Neuron (in vitro differentiated cells): Measurements from ENCODE around the gene RSBN1L.

ENCODE experiments used
- H2AFZ ChIP-seq: one replicate; pipeline ENCODE4 v1.6.1; 2013; ENCODE audit warnings: low read depth, mild to moderate bottlenecking, inconsistent platforms, low read length, moderate library complexity
- H3K27me3 ChIP-seq: one replicate; pipeline ENCODE4 v1.6.1; 2013; ENCODE audit warnings: low read length; ENCODE audit not compliant: insufficient read depth
- H3K36me3 ChIP-seq: one replicate; pipeline ENCODE4 v1.6.1; 2013; ENCODE audit warnings: low read length; ENCODE audit not compliant: insufficient read depth
- H3K4me1 ChIP-seq: one replicate; pipeline ENCODE4 v1.6.1; 2013; ENCODE audit warnings: low read length; ENCODE audit not compliant: insufficient read depth
- H3K4me3 ChIP-seq: 2 replicates; pipeline ENCODE4 v1.5.1; 2013; ENCODE audit warnings: mild to moderate bottlenecking, low read length, moderate library complexity
- H3K9me3 ChIP-seq: one replicate; pipeline ENCODE4 v1.6.1; 2013; ENCODE audit warnings: low read length

RSBN1L gene

GRCh38 chr7:77664715-77665114, 31.5 kb upstream of the RSBN1L start:
- H3K4me3 ChIP-seq = no peak overlapping the region
- H3K36me3 ChIP-seq = peaks cover 3% of the 10 kb centered on the region

GRCh38 chr7:77665161-77665560, 31.1 kb upstream of the RSBN1L start:
- H3K4me3 ChIP-seq = no peak overlapping the region
- no peaks in the 10 kb centered on the region for H3K27me3 ChIP-seq
- H3K4me1 ChIP-seq = no peaks in the 10 kb centered on the region
- H2AFZ ChIP-seq = no peak overlapping the region
- H3K36me3 ChIP-seq = peaks cover 3% of the 10 kb centered on the region
- no peaks in the 10 kb centered on the region for H3K9me3 ChIP-seq

More at GRCh38 chr7:77664715-77665114, 31.5 kb upstream of the RSBN1L start:
- H3K4me1 ChIP-seq = no peaks in the 10 kb centered on the region
- no peak overlapping the region for H2AFZ ChIP-seq
- no peaks in the 10 kb centered on the region for H3K9me3 ChIP-seq
- no peaks in the 10 kb centered on the region for H3K27me3 ChIP-seq

GRCh38 chr7:77667459-77668086, 28.7 kb upstream of the RSBN1L start:
- no peaks in the 10 kb centered on the region for H3K4me1 ChIP-seq
- no peak overlapping the region for H2AFZ ChIP-seq
- H3K36me3 ChIP-seq = peaks cover 4% of the 10 kb centered on the region
- no peak overlapping the region for H3K4me3 ChIP-seq
- no peaks in the 10 kb centered on the region for H3K9me3 ChIP-seq
- no peaks in the 10 kb centered on the region for H3K27me3 ChIP-seq

- Histone ChIP-seq H3K27me3 (no peaks in the 10 kb centered on the region), H3K36me3 (peaks cover 2% of the 10 kb centered on the region), H3K9me3 (no peaks in the 10 kb centered on the region), H2AFZ (no peak overlapping the region), H3K4me1 (no peaks in the 10 kb centered on the region), H3K4me3 (no peak overlapping the region)
Observed at GRCh38 chr7:77674878-77675277, 21.4 kb upstream of the RSBN1L start.

- Histone ChIP-seq H3K4me3 (no peak overlapping the region), H3K9me3 (no peaks in the 10 kb centered on the region), H3K27me3 (no peaks in the 10 kb centered on the region), H3K4me1 (peaks cover 3% of the 10 kb centered on the region), H2AFZ (no peak overlapping the region), H3K36me3 (peaks cover 11% of the 10 kb centered on the region)
Observed at GRCh38 chr7:77679608-77680007, 16.7 kb upstream of the RSBN1L start.

- Histone ChIP-seq H3K27me3 (no peaks in the 10 kb centered on the region), H3K36me3 (peaks cover 12% of the 10 kb centered on the region), H3K9me3 (no peaks in the 10 kb centered on the region), H2AFZ (no peak overlapping the region), H3K4me1 (peaks cover 3% of the 10 kb centered on the region), H3K4me3 (no peak overlapping the region)
Observed at GRCh38 chr7:77680266-77680665, 16.0 kb upstream of the RSBN1L start.

- Histone ChIP-seq H3K9me3 (no peaks in the 10 kb centered on the region), H3K4me3 (no peak overlapping the region), H3K4me1 (peaks cover 3% of the 10 kb centered on the region), H3K36me3 (peaks cover 14% of the 10 kb centered on the region), H3K27me3 (no peaks in the 10 kb centered on the region), H2AFZ (no peak overlapping the region)
Observed at GRCh38 chr7:77684030-77684429, 12.2 kb upstream of the RSBN1L start.

GRCh38 chr7:77685233-77685632, 11.0 kb upstream of the RSBN1L start:
- Histone ChIP-seq H2AFZ (no peak overlapping the region), H3K9me3 (no peaks in the 10 kb centered on the region), H3K36me3 (peaks cover 15% of the 10 kb centered on the region), H3K4me1 (peaks cover 3% of the 10 kb centered on the region), H3K4me3 (no peak overlapping the region), H3K27me3 (no peaks in the 10 kb centered on the region)

- Histone ChIP-seq H3K4me1 (peaks cover 3% of the 10 kb centered on the region), H3K4me3 (no peak overlapping the region), H3K27me3 (no peaks in the 10 kb centered on the region), H2AFZ (no peak overlapping the region), H3K36me3 (peaks cover 16% of the 10 kb centered on the region), H3K9me3 (no peaks in the 10 kb centered on the region)
Observed at GRCh38 chr7:77687100-77687746, 9.0 kb upstream of the RSBN1L start.

GRCh38 chr7:77687747-77688144, 8.5 kb upstream of the RSBN1L start:
- H3K27me3 ChIP-seq = no peaks in the 10 kb centered on the region

GRCh38 chr7:77690289-77690688, 6.0 kb upstream of the RSBN1L start:
- H3K9me3 ChIP-seq = no peaks in the 10 kb centered on the region
- no peaks in the 10 kb centered on the region for H3K27me3 ChIP-seq
- no peak overlapping the region for H3K4me3 ChIP-seq
- no peak overlapping the region for H2AFZ ChIP-seq
- H3K4me1 ChIP-seq = peaks cover 6% of the 10 kb centered on the region
- H3K36me3 ChIP-seq = peaks cover 7% of the 10 kb centered on the region

More at GRCh38 chr7:77687747-77688144, 8.5 kb upstream of the RSBN1L start:
- H3K4me3 ChIP-seq = no peak overlapping the region
- H3K36me3 ChIP-seq = peaks cover 11% of the 10 kb centered on the region
- peaks cover 3% of the 10 kb centered on the region for H3K4me1 ChIP-seq
- H3K9me3 ChIP-seq = no peaks in the 10 kb centered on the region
- H2AFZ ChIP-seq = no peak overlapping the region

- peaks cover 5% of the 10 kb centered on the region for H3K36me3 ChIP-seq
- no peaks in the 10 kb centered on the region for H3K9me3 ChIP-seq
- no peaks in the 10 kb centered on the region for H3K27me3 ChIP-seq
- H3K4me3 ChIP-seq = no peak overlapping the region
- H3K4me1 ChIP-seq = peaks cover 6% of the 10 kb centered on the region
- H2AFZ ChIP-seq = no peak overlapping the region
Observed at GRCh38 chr7:77691892-77692491, 4.3 kb upstream of the RSBN1L start.

GRCh38 chr7:77693830-77694583, 2.3 kb upstream of the RSBN1L start:
- H3K36me3 ChIP-seq = peaks cover 5% of the 10 kb centered on the region
- no peak overlapping the region for H3K4me3 ChIP-seq
- H3K4me1 ChIP-seq = peaks cover 16% of the 10 kb centered on the region
- no peaks in the 10 kb centered on the region for H3K9me3 ChIP-seq
- H2AFZ ChIP-seq = no peak overlapping the region
- H3K27me3 ChIP-seq = no peaks in the 10 kb centered on the region
